Measurements from ENCODE around the gene TNRC18.

DNA sequence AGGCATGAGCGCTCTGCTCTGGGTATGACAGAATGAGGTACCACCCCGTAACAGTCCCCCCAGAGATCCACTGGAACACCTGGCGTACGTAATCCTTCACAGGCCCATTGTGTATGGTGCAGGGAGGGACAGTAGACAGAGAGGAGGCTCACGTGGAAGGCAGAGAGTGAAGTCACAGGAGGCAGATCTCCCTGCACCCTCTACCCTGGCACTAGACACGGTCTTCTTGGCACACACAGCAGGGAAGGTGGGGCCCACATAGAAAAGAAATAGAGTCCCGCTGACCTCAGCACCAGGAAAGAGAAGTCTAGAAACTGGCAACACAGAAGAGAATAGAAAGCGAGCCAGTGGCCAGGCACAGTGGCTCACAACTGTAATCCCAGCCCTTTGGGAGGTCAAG is 89.0 kb downstream of the TNRC18 start:
- TF ChIP-seq, protein P1, sequence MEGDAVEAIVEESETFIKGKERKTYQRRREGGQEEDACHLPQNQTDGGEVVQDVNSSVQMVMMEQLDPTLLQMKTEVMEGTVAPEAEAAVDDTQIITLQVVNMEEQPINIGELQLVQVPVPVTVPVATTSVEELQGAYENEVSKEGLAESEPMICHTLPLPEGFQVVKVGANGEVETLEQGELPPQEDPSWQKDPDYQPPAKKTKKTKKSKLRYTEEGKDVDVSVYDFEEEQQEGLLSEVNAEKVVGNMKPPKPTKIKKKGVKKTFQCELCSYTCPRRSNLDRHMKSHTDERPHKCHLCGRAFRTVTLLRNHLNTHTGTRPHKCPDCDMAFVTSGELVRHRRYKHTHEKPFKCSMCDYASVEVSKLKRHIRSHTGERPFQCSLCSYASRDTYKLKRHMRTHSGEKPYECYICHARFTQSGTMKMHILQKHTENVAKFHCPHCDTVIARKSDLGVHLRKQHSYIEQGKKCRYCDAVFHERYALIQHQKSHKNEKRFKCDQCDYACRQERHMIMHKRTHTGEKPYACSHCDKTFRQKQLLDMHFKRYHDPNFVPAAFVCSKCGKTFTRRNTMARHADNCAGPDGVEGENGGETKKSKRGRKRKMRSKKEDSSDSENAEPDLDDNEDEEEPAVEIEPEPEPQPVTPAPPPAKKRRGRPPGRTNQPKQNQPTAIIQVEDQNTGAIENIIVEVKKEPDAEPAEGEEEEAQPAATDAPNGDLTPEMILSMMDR (IDR thresholded peaks at IDR 0.05; ENCODE audit: control extremely low read depth in 1 of 3, insufficient read depth in 1 of 3, low read depth in 1 of 3, low read length in 3 of 3) = no peak
- TF ChIP-seq TCF12 (IDR thresholded peaks at IDR 0.05; ENCODE audit: low read depth, low read length) (no peak), USF2 (IDR thresholded peaks at IDR 0.05; ENCODE audit: low read length) (no peak), EZH2 (IDR thresholded peaks at IDR 0.05; ENCODE audit: low read depth, low read length, severe bottlenecking) (no peak), SP2 (IDR thresholded peaks at IDR 0.05; ENCODE audit: low read length) (no peak), HDAC6 (IDR thresholded peaks at IDR 0.05; ENCODE audit: low read depth, low read length) (no peak), POLR2A (IDR thresholded peaks at IDR 0.05; ENCODE audit: control extremely low read depth in 1 of 2, low read depth in 2 of 2, low read length in 2 of 2) (no peak), MAFK (IDR thresholded peaks at IDR 0.05; ENCODE audit: low read depth, low read length) (no peak), SP1 (IDR thresholded peaks at IDR 0.05; ENCODE audit: low read depth, low read length) (no peak), SIN3A (conservative IDR thresholded peaks at IDR 0.05 in 1 of 2, IDR thresholded peaks at IDR 0.05 in 1 of 2; ENCODE audit: low read depth in 1 of 2, low read length in 2 of 2) (no peak), GTF2F1 (IDR thresholded peaks at IDR 0.05; ENCODE audit: borderline replicate concordance, low read depth, low read length) (no peak), JUN (IDR thresholded peaks at IDR 0.05; ENCODE audit: low read depth, low read length) (no peak)
- TF ChIP-seq, protein P2, sequence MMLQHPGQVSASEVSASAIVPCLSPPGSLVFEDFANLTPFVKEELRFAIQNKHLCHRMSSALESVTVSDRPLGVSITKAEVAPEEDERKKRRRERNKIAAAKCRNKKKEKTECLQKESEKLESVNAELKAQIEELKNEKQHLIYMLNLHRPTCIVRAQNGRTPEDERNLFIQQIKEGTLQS (IDR thresholded peaks at IDR 0.05; ENCODE audit: insufficient read depth, low read depth, low read length) = no peak
